ENCODE data around the gene ICOSLG. TPM values are rescaled to one million over a fixed set of nuclear protein-coding genes. Genes with fewer than 3 reads are reported as not detected.
"Not testable (repeated sequence)": the region's sequence is repeated elsewhere in the genome, so short reads cannot be mapped to it uniquely, and the experiment has no call there.

ICOSLG gene
- total and polyA plus RNA-seq, 2 experiments from 2014 or later, result under 0.01 TPM; not detected in 1

GRCh38 chr21:44259082-44259705 lies 18.5 kb upstream of the ICOSLG start:
- Histone ChIP-seq H3K4me2 (ENCODE audit: unreplicated experiment) (no peak overlapping the region), H3K4me1 (ENCODE audit: insufficient read depth) (no peaks in the 10 kb centered on the region), H2AFZ (no peak overlapping the region), H3F3A (ENCODE audit: insufficient read depth) (no peaks in the 10 kb centered on the region), H3K79me2 (ENCODE audit: insufficient read depth) (no peaks in the 10 kb centered on the region), H3K9me3 (ENCODE audit: low read depth) (no peaks in the 10 kb centered on the region), H3K27ac (no peak overlapping the region), H3K36me3 (ENCODE audit: low read depth) (no peaks in the 10 kb centered on the region), H4K20me1 (ENCODE audit: insufficient read depth) (no peaks in the 10 kb centered on the region), H3K27me3 (replicated peaks; ENCODE audit: insufficient read depth) (0 out of 2 replicates have a peak, but pooled peaks cover 7% of the 10 kb centered on the region), H3K4me3 (no peak overlapping the region), H3K9ac (no peak overlapping the region), H3K9me2 (ENCODE audit: insufficient read depth) (no peaks in the 10 kb centered on the region)
- in situ Hi-C loops (cut with MboI), result no loop called here
- TF ChIP-seq EZH2phosphoT487 (IDR thresholded peaks at IDR 0.05; ENCODE audit: insufficient read depth, low read depth), result no peak
- no peak for TF ChIP-seq EZH2 (IDR thresholded peaks at IDR 0.05; ENCODE audit: insufficient read depth, poor library complexity, severe bottlenecking)
- DNase-seq, result no peak
- WGBS, 2 experiments (ENCODE audit: low coverage in 1 of 2, low lambda C conversion rate in 2 of 2, missing lambda C conversion rate in 2 of 2), result 74 to 80% methylated on average over 15 to 22 of the region's 22 CpGs

- no peak for TF ChIP-seq EZH2phosphoT487 (IDR thresholded peaks at IDR 0.05; ENCODE audit: insufficient read depth, low read depth)
- TF ChIP-seq EZH2 (IDR thresholded peaks at IDR 0.05; ENCODE audit: insufficient read depth, poor library complexity, severe bottlenecking), result no peak
- in situ Hi-C loops (cut with MboI), result no loop called here
- no peak for DNase-seq
- 72 to 75% methylated on average over 32 to 34 of the region's 34 CpGs for WGBS, 2 experiments (ENCODE audit: low coverage in 1 of 2, low lambda C conversion rate in 2 of 2, missing lambda C conversion rate in 2 of 2)
- Histone ChIP-seq H2AFZ (no peak overlapping the region), H3K4me1 (ENCODE audit: insufficient read depth) (no peaks in the 10 kb centered on the region), H3K36me3 (ENCODE audit: low read depth) (no peaks in the 10 kb centered on the region), H3F3A (ENCODE audit: insufficient read depth) (no peaks in the 10 kb centered on the region), H3K9me2 (ENCODE audit: insufficient read depth) (no peaks in the 10 kb centered on the region), H3K9ac (no peak overlapping the region), H3K27me3 (replicated peaks; ENCODE audit: insufficient read depth) (0 out of 2 replicates have a peak, but pooled peaks cover 7% of the 10 kb centered on the region), H3K4me3 (no peak overlapping the region), H3K9me3 (ENCODE audit: low read depth) (no peaks in the 10 kb centered on the region), H4K20me1 (ENCODE audit: insufficient read depth) (no peaks in the 10 kb centered on the region), H3K79me2 (ENCODE audit: insufficient read depth) (no peaks in the 10 kb centered on the region), H3K27ac (no peak overlapping the region), H3K4me2 (ENCODE audit: unreplicated experiment) (no peak overlapping the region)
Observed at GRCh38 chr21:44258056-44258725, 17.4 kb upstream of the ICOSLG start.

- Histone ChIP-seq H3K4me2 (ENCODE audit: unreplicated experiment) (no peak overlapping the region), H3K27me3 (replicated peaks; ENCODE audit: insufficient read depth) (0 out of 2 replicates have a peak, but pooled peaks cover 7% of the 10 kb centered on the region)
- 78 to 80% methylated on average over 11 of the region's 11 CpGs for WGBS, 2 experiments (ENCODE audit: low coverage in 1 of 2, low lambda C conversion rate in 2 of 2, missing lambda C conversion rate in 2 of 2)
Observed at GRCh38 chr21:44255511-44255981, 14.8 kb upstream of the ICOSLG start.

GRCh38 chr21:44253832-44254710 lies 13.3 kb upstream of the ICOSLG start:
- no peaks in the 10 kb centered on the region for H3K4me1 ChIP-seq (ENCODE audit: insufficient read depth)
- H4K20me1 ChIP-seq (ENCODE audit: insufficient read depth), result no peaks in the 10 kb centered on the region
- in situ Hi-C loops (cut with MboI), result no loop called here
- H2AFZ ChIP-seq, result no peak overlapping the region
- no peak overlapping the region for H3K4me3 ChIP-seq
- DNase-seq, result no peak
- TF ChIP-seq EZH2phosphoT487 (IDR thresholded peaks at IDR 0.05; ENCODE audit: insufficient read depth, low read depth), result no peak
- no peak for TF ChIP-seq EZH2 (IDR thresholded peaks at IDR 0.05; ENCODE audit: insufficient read depth, poor library complexity, severe bottlenecking)
- 65 to 69% methylated on average over 24 to 27 of the region's 29 CpGs for WGBS, 2 experiments (ENCODE audit: low coverage in 1 of 2, low lambda C conversion rate in 2 of 2, missing lambda C conversion rate in 2 of 2)
- no peaks in the 10 kb centered on the region for H3K27me3 ChIP-seq (replicated peaks; ENCODE audit: insufficient read depth)
- no peaks in the 10 kb centered on the region for H3K79me2 ChIP-seq (ENCODE audit: insufficient read depth)
- H3K9me3 ChIP-seq (ENCODE audit: low read depth), result no peaks in the 10 kb centered on the region
- H3K4me2 ChIP-seq (ENCODE audit: unreplicated experiment), result no peak overlapping the region
- H3K27ac ChIP-seq, result no peak overlapping the region
- no peak overlapping the region for H3K9ac ChIP-seq
- H3F3A ChIP-seq (ENCODE audit: insufficient read depth), result no peaks in the 10 kb centered on the region
- no peaks in the 10 kb centered on the region for H3K36me3 ChIP-seq (ENCODE audit: low read depth)
- H3K9me2 ChIP-seq (ENCODE audit: insufficient read depth), result no peaks in the 10 kb centered on the region

More at GRCh38 chr21:44255511-44255981, 14.8 kb upstream of the ICOSLG start:
- Histone ChIP-seq H3K27ac (no peak overlapping the region), H3K4me1 (ENCODE audit: insufficient read depth) (no peaks in the 10 kb centered on the region), H3F3A (ENCODE audit: insufficient read depth) (no peaks in the 10 kb centered on the region), H3K9me2 (ENCODE audit: insufficient read depth) (no peaks in the 10 kb centered on the region), H2AFZ (no peak overlapping the region), H3K9ac (no peak overlapping the region), H4K20me1 (ENCODE audit: insufficient read depth) (no peaks in the 10 kb centered on the region), H3K9me3 (ENCODE audit: low read depth) (no peaks in the 10 kb centered on the region), H3K36me3 (ENCODE audit: low read depth) (no peaks in the 10 kb centered on the region), H3K79me2 (ENCODE audit: insufficient read depth) (no peaks in the 10 kb centered on the region), H3K4me3 (no peak overlapping the region)
- DNase-seq, result no peak
- in situ Hi-C loops (cut with MboI), result no loop called here
- TF ChIP-seq EZH2phosphoT487 (IDR thresholded peaks at IDR 0.05; ENCODE audit: insufficient read depth, low read depth), result no peak
- no peak for TF ChIP-seq EZH2 (IDR thresholded peaks at IDR 0.05; ENCODE audit: insufficient read depth, poor library complexity, severe bottlenecking)

GRCh38 chr21:44249204-44250037 lies 8.7 kb upstream of the ICOSLG start:
- H3K9me2 ChIP-seq (ENCODE audit: insufficient read depth); H3K4me2 ChIP-seq (ENCODE audit: unreplicated experiment); in situ Hi-C loops (cut with MboI); H3K9ac ChIP-seq; H3K36me3 ChIP-seq (ENCODE audit: low read depth); H3K9me3 ChIP-seq (ENCODE audit: low read depth); H2AFZ ChIP-seq; H3F3A ChIP-seq (ENCODE audit: insufficient read depth); H3K27ac ChIP-seq; H4K20me1 ChIP-seq (ENCODE audit: insufficient read depth); H3K27me3 ChIP-seq (replicated peaks; ENCODE audit: insufficient read depth); H3K79me2 ChIP-seq (ENCODE audit: insufficient read depth); H3K4me3 ChIP-seq; DNase-seq; H3K4me1 ChIP-seq (ENCODE audit: insufficient read depth): not testable (repeated sequence)
- no CpG with 5 or more reads among the region's 33 CpGs for WGBS, 2 experiments (ENCODE audit: low coverage in 1 of 2, low lambda C conversion rate in 2 of 2, missing lambda C conversion rate in 2 of 2)

GRCh38 chr21:44247904-44248303 lies 7.2 kb upstream of the ICOSLG start:
- H4K20me1 ChIP-seq (ENCODE audit: insufficient read depth); H3K9ac ChIP-seq; H2AFZ ChIP-seq; H3K4me3 ChIP-seq; H3K36me3 ChIP-seq (ENCODE audit: low read depth); H3K9me2 ChIP-seq (ENCODE audit: insufficient read depth); H3K4me2 ChIP-seq (ENCODE audit: unreplicated experiment); H3F3A ChIP-seq (ENCODE audit: insufficient read depth); H3K4me1 ChIP-seq (ENCODE audit: insufficient read depth); H3K27me3 ChIP-seq (replicated peaks; ENCODE audit: insufficient read depth); in situ Hi-C loops (cut with MboI); DNase-seq; H3K27ac ChIP-seq; H3K79me2 ChIP-seq (ENCODE audit: insufficient read depth); H3K9me3 ChIP-seq (ENCODE audit: low read depth): not testable (repeated sequence)
- WGBS, 2 experiments (ENCODE audit: low coverage in 1 of 2, low lambda C conversion rate in 2 of 2, missing lambda C conversion rate in 2 of 2), result no CpG with 5 or more reads among the region's 17 CpGs
